ENCODE results near the gene BMPER.

The BMPER gene

GRCh38 chr7:34067005-34067778 lies 161.9 kb downstream of the BMPER start:
- H2AFZ ChIP-seq (ENCODE audit: low read depth, low read length, severe bottlenecking), result no peak overlapping the region
- H3K4me2 ChIP-seq (ENCODE audit: low read depth, low read length, poor library complexity, severe bottlenecking), result no peak overlapping the region
- H3K9ac ChIP-seq (ENCODE audit: low read length), result no peak overlapping the region
- no peaks in the 10 kb centered on the region for H3K9me3 ChIP-seq (ENCODE audit: insufficient read depth, low read length)
- H3K27ac ChIP-seq (ENCODE audit: low read depth, low read length), result no peak overlapping the region
- H3K4me3 ChIP-seq (ENCODE audit: insufficient read depth, low read length, poor library complexity, severe bottlenecking), result no peak overlapping the region
- H3K36me3 ChIP-seq (ENCODE audit: low read length), result no peaks in the 10 kb centered on the region
- TF ChIP-seq CTCF (IDR thresholded peaks at IDR 0.05; ENCODE audit: insufficient read depth, low read length, poor library complexity, severe bottlenecking) (no peak), EZH2phosphoT487 (conservative IDR thresholded peaks at IDR 0.05; ENCODE audit: low read length) (no peak)
- H3F3A ChIP-seq (ENCODE audit: insufficient read depth), result no peaks in the 10 kb centered on the region
- H3K9me2 ChIP-seq (replicated peaks; ENCODE audit: insufficient read depth, low read length), result no peaks in the 10 kb centered on the region
- H4K20me1 ChIP-seq (ENCODE audit: low read depth, low read length), result no peaks in the 10 kb centered on the region
- H3K27me3 ChIP-seq (ENCODE audit: low read length), result no peaks in the 10 kb centered on the region
- H3K79me2 ChIP-seq (ENCODE audit: insufficient read depth, low read length), result no peaks in the 10 kb centered on the region

- Histone ChIP-seq H3F3A (ENCODE audit: insufficient read depth) (no peaks in the 10 kb centered on the region), H3K4me2 (ENCODE audit: low read depth, low read length, poor library complexity, severe bottlenecking) (no peak overlapping the region), H3K9ac (ENCODE audit: low read length) (no peak overlapping the region), H3K27ac (ENCODE audit: low read depth, low read length) (no peak overlapping the region), H4K20me1 (ENCODE audit: low read depth, low read length) (no peaks in the 10 kb centered on the region), H3K79me2 (ENCODE audit: insufficient read depth, low read length) (no peaks in the 10 kb centered on the region), H3K9me2 (replicated peaks; ENCODE audit: insufficient read depth, low read length) (no peaks in the 10 kb centered on the region), H3K4me3 (ENCODE audit: insufficient read depth, low read length, poor library complexity, severe bottlenecking) (no peak overlapping the region), H3K9me3 (ENCODE audit: insufficient read depth, low read length) (no peaks in the 10 kb centered on the region), H3K36me3 (ENCODE audit: low read length) (no peaks in the 10 kb centered on the region), H3K27me3 (ENCODE audit: low read length) (no peaks in the 10 kb centered on the region), H2AFZ (ENCODE audit: low read depth, low read length, severe bottlenecking) (no peak overlapping the region)
- TF ChIP-seq EZH2phosphoT487 (conservative IDR thresholded peaks at IDR 0.05; ENCODE audit: low read length) (no peak), CTCF (IDR thresholded peaks at IDR 0.05; ENCODE audit: insufficient read depth, low read length, poor library complexity, severe bottlenecking) (no peak)
Observed at GRCh38 chr7:34069676-34070075, 164.3 kb downstream of the BMPER start.

- Histone ChIP-seq H3K36me3 (ENCODE audit: low read length) (no peaks in the 10 kb centered on the region), H2AFZ (ENCODE audit: low read depth, low read length, severe bottlenecking) (no peak overlapping the region), H3F3A (ENCODE audit: insufficient read depth) (no peaks in the 10 kb centered on the region), H3K4me2 (ENCODE audit: low read depth, low read length, poor library complexity, severe bottlenecking) (no peak overlapping the region), H3K27ac (ENCODE audit: low read depth, low read length) (no peak overlapping the region), H3K9ac (ENCODE audit: low read length) (no peak overlapping the region), H3K27me3 (ENCODE audit: low read length) (no peaks in the 10 kb centered on the region), H4K20me1 (ENCODE audit: low read depth, low read length) (no peaks in the 10 kb centered on the region), H3K9me2 (replicated peaks; ENCODE audit: insufficient read depth, low read length) (no peaks in the 10 kb centered on the region), H3K4me3 (ENCODE audit: insufficient read depth, low read length, poor library complexity, severe bottlenecking) (no peak overlapping the region), H3K9me3 (ENCODE audit: insufficient read depth, low read length) (no peaks in the 10 kb centered on the region), H3K79me2 (ENCODE audit: insufficient read depth, low read length) (no peaks in the 10 kb centered on the region)
- no peak for TF ChIP-seq CTCF (IDR thresholded peaks at IDR 0.05; ENCODE audit: insufficient read depth, low read length, poor library complexity, severe bottlenecking)
- TF ChIP-seq EZH2phosphoT487 (conservative IDR thresholded peaks at IDR 0.05; ENCODE audit: low read length), result no peak
Observed at GRCh38 chr7:34070511-34071323, 165.4 kb downstream of the BMPER start.
